GM20000 (cell line): ENCODE measurements around the gene ADAMTSL3.

Experiments used
- DNase-seq: peaks from one replicate; pipeline ENCODE4 v3.0.0; 2012; ENCODE audit warnings: low spot score
- CTCF ChIP-seq: IDR thresholded peaks from 2 replicates; pipeline ENCODE4 v1.5.1; 2012; ENCODE audit warnings: mild to moderate bottlenecking, control low read depth; ENCODE audit errors: extremely low read depth, missing control alignments

ADAMTSL3 gene

GRCh38 chr15:83935774-83936173 is 281.9 kb downstream of the ADAMTSL3 start:
- DNase-seq, result no peak
- TF ChIP-seq CTCF, result no peak

- TF ChIP-seq CTCF, result no peak
- DNase-seq, result no peak
Observed at GRCh38 chr15:83940136-83940535, 286.2 kb downstream of the ADAMTSL3 start.

- TF ChIP-seq CTCF, result no peak
- no peak for DNase-seq
Observed at GRCh38 chr15:83943043-83943442, 289.1 kb downstream of the ADAMTSL3 start.

- no peak for TF ChIP-seq CTCF
- no peak for DNase-seq
Observed at GRCh38 chr15:83943849-83944404, 290.0 kb downstream of the ADAMTSL3 start.

- no peak for DNase-seq
Observed at GRCh38 chr15:83947156-83947555, 293.2 kb downstream of the ADAMTSL3 start.

GRCh38 chr15:83954506-83954905 is 300.6 kb downstream of the ADAMTSL3 start:
- TF ChIP-seq CTCF, result no peak
- no peak for DNase-seq

More at GRCh38 chr15:83947156-83947555, 293.2 kb downstream of the ADAMTSL3 start:
- no peak for TF ChIP-seq CTCF

GRCh38 chr15:83955806-83956265 is 301.9 kb downstream of the ADAMTSL3 start:
- peak; percentile 32 for DNase-seq
- TF ChIP-seq CTCF, result no peak
